ENCODE results near the gene USP31.

Gene USP31

GRCh38 chr16:23082161-23082788 is 67.0 kb downstream of the USP31 start:
- H3K27me3 ChIP-seq (ENCODE audit: control insufficient read depth, insufficient read depth, low read length, poor library complexity, severe bottlenecking), result no peaks in the 10 kb centered on the region
- no peak overlapping the region for H3K27ac ChIP-seq (ENCODE audit: insufficient read depth, low read depth, low read length, poor library complexity, severe bottlenecking)
- no peak overlapping the region for H3K4me3 ChIP-seq (ENCODE audit: insufficient read depth, low read depth, low read length)
- H3K4me1 ChIP-seq (ENCODE audit: control insufficient read depth, insufficient read depth, low read length), result no peaks in the 10 kb centered on the region
- H3K36me3 ChIP-seq (ENCODE audit: control insufficient read depth, insufficient read depth, low read length), result peaks cover 5% of the 10 kb centered on the region
- no peaks in the 10 kb centered on the region for H3K9me3 ChIP-seq (ENCODE audit: control insufficient read depth, low read length)
- WGBS, 2 experiments, result 86 to 88% methylated on average over 7 to 9 of the region's 9 CpGs

- 89 to 90% methylated on average over 6 of the region's 6 CpGs for WGBS, 2 experiments
- H3K9me3 ChIP-seq (ENCODE audit: control insufficient read depth, low read length), result no peaks in the 10 kb centered on the region
- no peaks in the 10 kb centered on the region for H3K4me1 ChIP-seq (ENCODE audit: control insufficient read depth, insufficient read depth, low read length)
- H3K36me3 ChIP-seq (ENCODE audit: control insufficient read depth, insufficient read depth, low read length), result peaks cover 5% of the 10 kb centered on the region
- H3K27me3 ChIP-seq (ENCODE audit: control insufficient read depth, insufficient read depth, low read length, poor library complexity, severe bottlenecking), result no peaks in the 10 kb centered on the region
- H3K4me3 ChIP-seq (ENCODE audit: insufficient read depth, low read depth, low read length), result no peak overlapping the region
- no peak overlapping the region for H3K27ac ChIP-seq (ENCODE audit: insufficient read depth, low read depth, low read length, poor library complexity, severe bottlenecking)
These were observed 67.6 kb downstream of the USP31 start for GRCh38 chr16:23081675-23082119.

GRCh38 chr16:23080747-23081146 is 68.5 kb downstream of the USP31 start:
- 79 to 83% methylated on average over 3 of the region's 3 CpGs for WGBS, 2 experiments
- no peaks in the 10 kb centered on the region for H3K27me3 ChIP-seq (ENCODE audit: control insufficient read depth, insufficient read depth, low read length, poor library complexity, severe bottlenecking)
- H3K27ac ChIP-seq (ENCODE audit: insufficient read depth, low read depth, low read length, poor library complexity, severe bottlenecking), result no peak overlapping the region
- H3K4me3 ChIP-seq (ENCODE audit: insufficient read depth, low read depth, low read length), result no peak overlapping the region
- H3K4me1 ChIP-seq (ENCODE audit: control insufficient read depth, insufficient read depth, low read length), result no peaks in the 10 kb centered on the region
- H3K36me3 ChIP-seq (ENCODE audit: control insufficient read depth, insufficient read depth, low read length), result peaks cover 5% of the 10 kb centered on the region
- H3K9me3 ChIP-seq (ENCODE audit: control insufficient read depth, low read length), result no peaks in the 10 kb centered on the region

GRCh38 chr16:23080329-23080728 is 68.9 kb downstream of the USP31 start:
- WGBS, 2 experiments, result 89 to 90% methylated on average over 1 of the region's 1 CpG
- Histone ChIP-seq H3K27ac (ENCODE audit: insufficient read depth, low read depth, low read length, poor library complexity, severe bottlenecking) (no peak overlapping the region), H3K36me3 (ENCODE audit: control insufficient read depth, insufficient read depth, low read length) (peaks cover 5% of the 10 kb centered on the region), H3K9me3 (ENCODE audit: control insufficient read depth, low read length) (no peaks in the 10 kb centered on the region), H3K4me1 (ENCODE audit: control insufficient read depth, insufficient read depth, low read length) (no peaks in the 10 kb centered on the region), H3K27me3 (ENCODE audit: control insufficient read depth, insufficient read depth, low read length, poor library complexity, severe bottlenecking) (no peaks in the 10 kb centered on the region), H3K4me3 (ENCODE audit: insufficient read depth, low read depth, low read length) (no peak overlapping the region)

GRCh38 chr16:23079675-23080301 is 69.5 kb downstream of the USP31 start:
- Histone ChIP-seq H3K27ac (ENCODE audit: insufficient read depth, low read depth, low read length, poor library complexity, severe bottlenecking) (no peak overlapping the region), H3K27me3 (ENCODE audit: control insufficient read depth, insufficient read depth, low read length, poor library complexity, severe bottlenecking) (no peaks in the 10 kb centered on the region), H3K4me3 (ENCODE audit: insufficient read depth, low read depth, low read length) (no peak overlapping the region), H3K4me1 (ENCODE audit: control insufficient read depth, insufficient read depth, low read length) (no peaks in the 10 kb centered on the region), H3K9me3 (ENCODE audit: control insufficient read depth, low read length) (no peaks in the 10 kb centered on the region), H3K36me3 (ENCODE audit: control insufficient read depth, insufficient read depth, low read length) (peaks cover 5% of the 10 kb centered on the region)
- 95 to 96% methylated on average over 13 of the region's 13 CpGs for WGBS, 2 experiments

- 80 to 88% methylated on average over 3 of the region's 3 CpGs for WGBS, 2 experiments
- peaks cover 10% of the 10 kb centered on the region for H3K36me3 ChIP-seq (ENCODE audit: control insufficient read depth, insufficient read depth, low read length)
- H3K27ac ChIP-seq (ENCODE audit: insufficient read depth, low read depth, low read length, poor library complexity, severe bottlenecking), result no peak overlapping the region
- no peaks in the 10 kb centered on the region for H3K27me3 ChIP-seq (ENCODE audit: control insufficient read depth, insufficient read depth, low read length, poor library complexity, severe bottlenecking)
- H3K9me3 ChIP-seq (ENCODE audit: control insufficient read depth, low read length), result no peaks in the 10 kb centered on the region
- H3K4me1 ChIP-seq (ENCODE audit: control insufficient read depth, insufficient read depth, low read length), result peaks cover 12% of the 10 kb centered on the region
- H3K4me3 ChIP-seq (ENCODE audit: insufficient read depth, low read depth, low read length), result no peak overlapping the region
These were observed 74.8 kb downstream of the USP31 start for GRCh38 chr16:23074423-23074822.

- Histone ChIP-seq H3K4me3 (ENCODE audit: insufficient read depth, low read depth, low read length) (no peak overlapping the region), H3K36me3 (ENCODE audit: control insufficient read depth, insufficient read depth, low read length) (peaks cover 20% of the 10 kb centered on the region), H3K27ac (ENCODE audit: insufficient read depth, low read depth, low read length, poor library complexity, severe bottlenecking) (no peak overlapping the region), H3K27me3 (ENCODE audit: control insufficient read depth, insufficient read depth, low read length, poor library complexity, severe bottlenecking) (no peaks in the 10 kb centered on the region), H3K4me1 (ENCODE audit: control insufficient read depth, insufficient read depth, low read length) (peaks cover 12% of the 10 kb centered on the region), H3K9me3 (ENCODE audit: control insufficient read depth, low read length) (no peaks in the 10 kb centered on the region)
- 88 to 89% methylated on average over 8 to 9 of the region's 9 CpGs for WGBS, 2 experiments
These were observed 76.3 kb downstream of the USP31 start for GRCh38 chr16:23072769-23073549.

- WGBS, 2 experiments, result 95% methylated on average over 13 of the region's 13 CpGs
- Histone ChIP-seq H3K9me3 (ENCODE audit: control insufficient read depth, low read length) (no peaks in the 10 kb centered on the region), H3K36me3 (ENCODE audit: control insufficient read depth, insufficient read depth, low read length) (peaks cover 25% of the 10 kb centered on the region), H3K27ac (ENCODE audit: insufficient read depth, low read depth, low read length, poor library complexity, severe bottlenecking) (no peak overlapping the region), H3K27me3 (ENCODE audit: control insufficient read depth, insufficient read depth, low read length, poor library complexity, severe bottlenecking) (no peaks in the 10 kb centered on the region), H3K4me3 (ENCODE audit: insufficient read depth, low read depth, low read length) (no peak overlapping the region), H3K4me1 (ENCODE audit: control insufficient read depth, insufficient read depth, low read length) (peaks cover 12% of the 10 kb centered on the region)
These were observed 77.1 kb downstream of the USP31 start for GRCh38 chr16:23072084-23072599.

GRCh38 chr16:23071196-23072083 is 77.8 kb downstream of the USP31 start:
- H3K27ac ChIP-seq (ENCODE audit: insufficient read depth, low read depth, low read length, poor library complexity, severe bottlenecking), result no peak overlapping the region
- H3K36me3 ChIP-seq (ENCODE audit: control insufficient read depth, insufficient read depth, low read length), result peaks cover 25% of the 10 kb centered on the region
- H3K4me1 ChIP-seq (ENCODE audit: control insufficient read depth, insufficient read depth, low read length), result peaks cover 12% of the 10 kb centered on the region
- 90 to 97% methylated on average over 7 to 8 of the region's 8 CpGs for WGBS, 2 experiments
- H3K4me3 ChIP-seq (ENCODE audit: insufficient read depth, low read depth, low read length), result no peak overlapping the region
- no peaks in the 10 kb centered on the region for H3K27me3 ChIP-seq (ENCODE audit: control insufficient read depth, insufficient read depth, low read length, poor library complexity, severe bottlenecking)
- no peaks in the 10 kb centered on the region for H3K9me3 ChIP-seq (ENCODE audit: control insufficient read depth, low read length)
